ENCODE results near the gene PHF23.
A peak's percentile ranks its signal among the peaks of the same experiment; 100 is the strongest.
"Not testable (repeated sequence)": the region's sequence is repeated elsewhere in the genome, so short reads cannot be mapped to it uniquely, and the experiment has no call there.

PHF23 gene

DNA sequence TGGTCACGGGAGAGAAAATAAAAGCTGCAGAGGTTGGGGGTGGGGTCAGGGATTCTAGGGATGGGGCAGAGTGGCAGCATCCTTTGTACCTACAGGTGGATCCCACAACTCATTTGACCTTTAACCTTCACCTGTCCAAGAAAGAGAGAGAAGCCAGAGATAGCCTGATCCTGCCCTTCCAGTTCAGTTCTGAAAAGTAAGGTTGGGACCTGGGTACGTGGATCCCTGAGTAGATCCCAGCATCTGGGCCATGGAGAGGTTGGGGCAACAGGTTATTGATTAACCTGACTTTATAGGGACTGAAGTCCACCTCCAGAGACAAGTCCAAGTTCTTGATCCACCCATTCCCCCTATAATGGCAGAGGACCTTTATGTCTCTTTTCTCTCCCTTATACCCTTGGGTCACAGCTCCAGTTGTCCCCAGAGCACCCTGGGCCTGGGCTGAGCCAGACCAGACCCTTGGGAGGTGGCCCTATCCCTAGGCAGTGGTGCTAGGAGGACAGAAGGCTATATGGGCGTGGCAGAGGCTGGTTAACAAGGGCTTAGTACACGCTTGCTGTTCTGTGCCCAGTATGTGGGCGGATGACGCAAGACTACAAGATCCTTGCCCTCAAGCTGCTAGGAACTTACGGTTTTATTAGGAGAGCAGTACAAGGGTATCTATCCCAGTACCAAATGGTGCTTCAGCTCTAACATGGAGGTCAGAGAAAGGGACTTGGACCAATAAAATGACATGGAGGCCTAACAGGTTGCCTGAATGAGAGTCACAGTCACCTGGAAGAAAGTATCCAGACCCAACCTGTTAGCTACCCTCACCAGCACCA is 19.7 kb upstream of the PHF23 start:
- no peak for DNase-seq

- DNase-seq, result no peak
These were observed 17.7 kb upstream of the PHF23 start for GRCh38 chr17:7256766-7257456.

DNA sequence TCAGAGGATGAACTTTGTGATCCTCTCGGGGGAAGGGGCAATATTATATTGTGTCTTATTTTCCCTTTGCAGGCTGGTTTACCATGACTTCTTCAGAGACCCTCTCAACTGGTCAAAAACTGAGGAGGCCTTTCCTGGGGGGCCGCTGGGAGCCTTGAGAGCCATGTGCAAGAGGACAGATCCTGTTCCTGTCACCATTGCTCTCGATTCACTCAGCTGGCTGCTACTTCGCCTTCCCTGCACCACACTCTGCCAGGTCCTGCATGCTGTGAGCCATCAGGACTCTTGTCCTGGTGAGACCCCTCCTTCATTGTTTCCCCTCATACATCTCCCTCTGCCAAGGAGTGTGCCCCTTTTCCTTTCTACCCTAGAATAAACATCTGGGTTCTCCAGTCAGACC is 15.3 kb upstream of the PHF23 start:
- no peak for DNase-seq

- DNase-seq, result no peak
These were observed 13.8 kb upstream of the PHF23 start for GRCh38 chr17:7253082-7253481.

- DNase-seq, result peak; percentile 98
These were observed 13.2 kb upstream of the PHF23 start, which contains the start of gene ELP5 for GRCh38 chr17:7252176-7253043. TSS of gene ELP5 (plus strand) at chr17:7252215. CDS start at chr17:7252551, 336 bp downstream.

DNA sequence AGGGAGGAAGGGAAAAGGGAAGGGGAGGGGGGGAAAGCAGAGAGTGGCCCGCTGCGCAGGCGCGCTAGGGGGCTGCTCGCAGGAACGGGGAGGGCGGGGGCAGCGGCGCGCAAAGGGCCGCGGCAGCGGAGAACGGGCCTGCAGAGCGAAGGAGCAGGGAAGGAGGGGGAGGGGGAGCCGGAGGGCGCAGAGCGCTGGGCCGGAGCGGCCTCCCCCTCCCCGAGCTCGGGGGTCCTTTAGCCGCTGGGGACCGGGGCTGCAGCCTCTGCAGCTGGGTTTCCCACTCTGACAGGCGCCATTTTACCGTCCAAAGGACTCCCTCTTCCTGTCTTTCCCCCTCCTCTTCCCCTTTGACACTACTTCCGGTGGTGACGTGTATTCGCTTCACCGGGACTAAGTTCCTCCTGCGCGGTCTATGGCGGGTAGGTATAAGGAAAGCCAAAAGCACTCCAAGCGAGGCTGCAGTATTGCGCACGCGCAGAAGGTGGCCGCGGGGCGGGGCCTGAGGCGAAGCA is 12.5 kb upstream of the PHF23 start, which contains the start of gene CTDNEP1:
Gene CTDNEP1 (minus strand): TSS at position 74 of the 515 bp plus-strand sequence. CDS start 438 bp downstream, outside the sequence.
- peak; percentile 100 for DNase-seq

GRCh38 chr17:7250695-7251627 is 11.7 kb upstream of the PHF23 start:
- DNase-seq, result peak; percentile 27

DNA sequence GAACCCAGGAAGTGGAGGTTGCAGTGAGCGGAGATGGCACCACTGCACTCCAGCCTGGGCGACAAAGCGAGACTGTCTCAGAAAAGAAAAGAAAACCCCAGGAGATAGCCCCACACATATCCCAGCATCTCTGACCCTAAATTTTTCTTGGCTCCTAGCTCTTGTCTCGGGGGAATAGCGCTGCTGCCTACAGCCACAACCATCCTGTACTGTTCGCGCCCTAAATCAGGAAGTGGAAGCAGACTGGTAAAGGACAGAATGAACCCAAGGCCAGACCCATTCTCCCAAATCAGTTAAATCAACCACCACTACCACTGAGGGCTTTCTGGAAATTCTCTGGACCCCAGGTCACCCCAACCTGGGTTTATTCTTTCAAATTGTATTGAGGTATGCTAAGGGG is 10.6 kb upstream of the PHF23 start:
- DNase-seq, result no peak

DNA sequence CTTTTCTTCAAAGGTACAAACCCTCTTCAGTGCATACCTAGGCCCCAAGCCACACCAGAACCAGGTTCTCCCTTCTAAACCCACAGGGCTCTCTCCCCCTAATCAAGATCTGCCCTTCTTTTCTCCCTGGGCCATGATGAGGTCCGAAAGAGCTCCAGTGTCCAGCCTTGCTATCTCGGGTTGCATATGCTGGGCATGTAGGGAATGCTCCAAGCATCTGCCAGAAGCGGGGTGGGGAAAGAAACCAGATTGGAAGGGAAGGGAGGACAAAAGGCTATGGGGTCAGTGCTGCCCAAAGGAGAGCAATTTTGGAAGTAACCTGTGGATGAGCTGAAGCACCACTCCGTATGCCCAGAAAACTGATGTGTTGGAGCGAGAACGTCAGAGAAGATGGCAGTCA is 10.0 kb upstream of the PHF23 start:
- no peak for DNase-seq

GRCh38 chr17:7248796-7249195 is 9.5 kb upstream of the PHF23 start:
- DNase-seq, result no peak

DNA sequence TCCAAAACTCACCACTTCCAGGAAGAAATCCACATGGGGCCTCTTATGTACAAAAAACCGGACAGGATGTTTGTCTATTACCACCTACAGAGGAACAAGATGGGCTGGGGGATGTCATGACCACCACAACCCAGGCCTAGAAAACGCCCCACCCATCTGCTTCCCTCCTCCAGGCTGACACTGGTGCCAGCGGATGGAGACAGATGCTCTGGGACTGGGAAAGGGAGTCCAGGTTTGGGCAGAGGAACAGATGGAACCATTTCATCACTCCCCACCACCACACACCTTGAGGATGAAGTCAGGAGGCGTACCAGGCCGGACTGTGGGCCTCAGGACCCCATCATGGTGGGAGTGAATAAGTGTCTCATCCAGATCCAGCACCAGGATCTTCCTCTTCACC is 7.5 kb upstream of the PHF23 start:
- no peak for DNase-seq

DNA sequence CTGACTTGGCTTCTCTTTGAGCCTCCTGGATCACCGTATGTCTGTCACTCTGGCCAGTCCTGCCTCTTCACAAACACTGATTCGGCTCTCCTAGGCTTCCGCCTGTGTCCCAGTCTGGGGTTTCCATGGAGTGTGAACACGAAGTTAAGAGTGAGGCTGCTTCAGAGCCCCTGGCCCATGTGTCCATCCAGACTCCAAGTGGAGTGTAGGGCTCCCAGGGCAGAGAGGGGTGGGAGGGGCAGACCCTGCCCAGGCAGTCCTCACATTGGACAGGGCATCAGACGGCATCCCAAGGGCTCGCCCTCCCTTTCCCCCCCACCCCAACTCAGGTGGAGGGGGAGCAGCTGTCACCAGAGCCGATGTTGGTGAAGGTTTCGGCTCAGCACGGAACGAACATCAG is 4.6 kb upstream of the PHF23 start:
- DNase-seq, result not testable (repeated sequence)

GRCh38 chr17:7243453-7243729 is 4.1 kb upstream of the PHF23 start:
- no peak for DNase-seq

GRCh38 chr17:7242717-7243452 is 3.6 kb upstream of the PHF23 start:
- peak; percentile 99 for DNase-seq

DNA sequence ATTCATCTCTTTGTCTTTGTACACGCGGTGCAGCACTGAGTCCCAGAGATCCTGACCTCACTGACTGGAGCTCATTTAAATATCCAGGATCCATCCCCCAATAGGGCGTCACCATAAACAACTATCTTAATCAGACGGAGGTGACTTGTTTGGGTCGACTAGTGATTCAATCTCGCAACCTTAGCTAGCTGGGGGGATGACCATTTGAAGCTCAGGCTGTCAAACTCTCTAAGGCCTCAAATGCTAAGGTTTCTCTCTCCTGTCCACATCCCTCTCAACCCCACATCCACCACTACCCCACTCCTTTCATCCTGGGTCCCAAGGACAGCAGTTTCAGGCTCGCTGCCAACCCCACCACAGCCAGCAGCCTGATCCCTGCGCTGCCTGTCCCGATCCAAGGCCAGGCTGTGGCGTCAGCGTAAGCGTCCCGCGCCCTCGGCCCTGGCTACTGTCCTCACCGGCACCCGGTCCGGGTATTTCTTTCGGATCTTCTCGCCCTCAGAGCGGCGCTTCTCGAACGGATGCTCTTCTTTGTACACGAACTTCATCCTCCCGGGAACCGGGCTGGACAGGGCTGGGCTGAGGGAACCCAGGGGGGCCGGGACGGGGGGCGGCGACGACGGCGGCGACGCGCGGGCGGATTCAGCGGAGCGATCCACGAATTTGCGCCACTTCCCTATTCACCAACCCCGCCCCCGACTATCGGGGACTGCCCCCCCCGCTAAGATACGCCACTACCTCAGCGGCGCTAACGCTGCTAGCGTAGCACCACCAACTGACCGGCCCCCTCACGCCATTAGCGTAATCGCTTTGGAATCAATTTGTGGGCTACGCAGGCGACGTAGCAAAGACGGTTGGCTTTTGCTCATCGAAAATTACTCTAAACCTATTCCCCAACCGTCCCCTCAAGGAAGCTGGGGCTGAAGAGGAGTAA is 2.8 kb upstream of the PHF23 start, which contains the start of gene GABARAP:
Gene GABARAP (minus strand): TSS at position 667 of the 934 bp plus-strand sequence. CDS start 119 bp downstream, at position 548.
- peak; percentile 99 for DNase-seq

- no peak for DNase-seq
These were observed 2.0 kb upstream of the PHF23 start for GRCh38 chr17:7241090-7241733.

DNA sequence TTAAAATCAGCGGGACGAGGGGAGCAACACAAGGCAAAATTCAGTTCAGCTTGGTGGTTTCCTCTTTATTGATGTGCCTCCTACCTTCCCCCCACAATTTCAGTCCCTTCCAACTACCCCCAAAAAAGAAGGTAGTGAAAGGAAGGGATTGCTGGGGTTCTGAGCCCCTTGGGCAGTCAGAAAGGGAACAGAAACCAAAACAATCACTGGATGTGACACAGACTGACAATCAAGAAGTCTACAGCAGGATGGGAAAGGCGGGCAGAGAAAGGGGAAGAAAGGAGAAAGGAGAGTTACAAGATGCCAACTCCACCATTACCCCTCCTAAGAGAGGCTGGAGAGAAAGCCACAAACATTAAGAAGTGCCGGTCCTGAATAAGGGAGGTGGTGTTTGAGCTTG is 1.1 kb upstream of the PHF23 start:
- DNase-seq, result no peak

GRCh38 chr17:7238420-7239090 is 702 bp downstream of the PHF23 start:
- peak; percentile 35 for DNase-seq

Measured in eye (tissue), 1 donor.